ENCODE results near the gene EHD1.

EHD1 gene

GRCh38 chr11:64884019-64884418 is 5.6 kb upstream of the EHD1 start:
- ChIA-PET POLR2A (ENCODE audit: low non-redundant PET) (no interaction called here), CTCF (interaction anchor here (0.6 kb wide), 1 partner anchor 12 kb away, joined by 4 read pairs; no protein-coding TSS in a partner anchor)
- TF ChIP-seq CTCF (conservative IDR thresholded peaks at IDR 0.05; ENCODE audit: low read depth), result no peak
- H3K27ac ChIP-seq, result no peak overlapping the region; the same call in 1 of the 2 replicates
- DNase-seq (ENCODE audit: low spot score), result no peak

GRCh38 chr11:64883575-64883974 is 5.2 kb upstream of the EHD1 start:
- CTCF ChIA-PET, result interaction anchor here (1.1 to 3.0 kb wide), 2 partner anchors 11 to 131 kb away, joined by 3 to 10 read pairs; no protein-coding TSS in a partner anchor
- TF ChIP-seq CTCF (conservative IDR thresholded peaks at IDR 0.05; ENCODE audit: low read depth), result no peak

GRCh38 chr11:64882243-64882642 is 3.8 kb upstream of the EHD1 start:
- peak overlapping the region; percentile 33; the same call in 1 of the 2 replicates for H3K27ac ChIP-seq
- no peak for TF ChIP-seq CTCF (conservative IDR thresholded peaks at IDR 0.05; ENCODE audit: low read depth)
- ChIA-PET POLR2A (ENCODE audit: low non-redundant PET) (interaction anchor here (0.7 kb wide), 1 partner anchor 89 kb away, joined by 4 read pairs; no protein-coding TSS in a partner anchor), CTCF (interaction anchor here (0.6 to 3.0 kb wide), 2 partner anchors 12 to 34 kb away, joined by 4 to 10 read pairs; no protein-coding TSS in a partner anchor)
- DNase-seq (ENCODE audit: low spot score), result no peak

More at GRCh38 chr11:64883575-64883974, 5.2 kb upstream of the EHD1 start:
- POLR2A ChIA-PET (ENCODE audit: low non-redundant PET), result no interaction called here
- H3K27ac ChIP-seq, result peak overlapping the region; percentile 33; the same call in 1 of the 2 replicates
- no peak for DNase-seq (ENCODE audit: low spot score)

- TF ChIP-seq CTCF (conservative IDR thresholded peaks at IDR 0.05; ENCODE audit: low read depth), result no peak
- peak overlapping the region; percentile 20; the same call in 1 of the 2 replicates for H3K27ac ChIP-seq
- ChIA-PET CTCF (interaction anchor here (0.5 to 3.0 kb wide), 5 partner anchors 12 to 115 kb away, joined by 3 to 10 read pairs (median 4); partner anchors contain the start of gene BATF2), POLR2A (ENCODE audit: low non-redundant PET) (no interaction called here)
- peak; percentile 40 for DNase-seq (ENCODE audit: low spot score)
Measured at GRCh38 chr11:64881476-64881875, 3.1 kb upstream of the EHD1 start.

- H3K27ac ChIP-seq, result no peak overlapping the region
- CTCF ChIA-PET, result interaction anchor here (0.6 to 3.0 kb wide), 4 partner anchors 11 to 147 kb away, joined by 3 to 10 read pairs (median 4); partner anchors contain the start of gene SNX15
- TF ChIP-seq CTCF (conservative IDR thresholded peaks at IDR 0.05; ENCODE audit: low read depth), result no peak
- POLR2A ChIA-PET (ENCODE audit: low non-redundant PET), result no interaction called here
- DNase-seq (ENCODE audit: low spot score), result no peak
Measured at GRCh38 chr11:64880240-64881001, 2.0 kb upstream of the EHD1 start.

GRCh38 chr11:64879244-64879900 is 951 bp upstream of the EHD1 start:
- peak overlapping the region; percentile 86 for H3K27ac ChIP-seq
- TF ChIP-seq CTCF (conservative IDR thresholded peaks at IDR 0.05; ENCODE audit: low read depth), result no peak
- ChIA-PET CTCF (interaction anchor here (0.6 to 1.4 kb wide), 5 partner anchors 9 to 449 kb away, joined by 3 to 4 read pairs (median 3); partner anchors contain the start of gene ARL2), POLR2A (ENCODE audit: low non-redundant PET) (interaction anchor here (0.6 kb wide), 1 partner anchor 33 kb away, joined by 3 read pairs; no protein-coding TSS in a partner anchor)
- DNase-seq (ENCODE audit: low spot score), result no peak
